Nephron progenitor cell (in vitro differentiated cells): Measurements from ENCODE around the gene BARX1.

Experiments used
- DNase-seq: peaks from one replicate; pipeline ENCODE4 v3.0.0; 2021
- H3K27ac Mint-ChIP-seq: 2 replicates; pipeline ENCODE4 v1.8.0; 2021; ENCODE audit warnings: mild to moderate bottlenecking, moderate library complexity, mixed read lengths
- H3K27me3 Mint-ChIP-seq: 2 replicates; pipeline ENCODE4 v1.8.0; 2021; ENCODE audit warnings: mild to moderate bottlenecking, low read depth, mixed read lengths; ENCODE audit not compliant: poor library complexity
- H3K36me3 Mint-ChIP-seq: 2 replicates; pipeline ENCODE4 v1.8.0; 2021; ENCODE audit warnings: low read depth, mixed read lengths
- H3K4me1 Mint-ChIP-seq: 2 replicates; pipeline ENCODE4 v1.8.0; 2021; ENCODE audit warnings: mixed read lengths
- H3K4me3 Mint-ChIP-seq: 2 replicates; pipeline ENCODE4 v1.8.0; 2021; ENCODE audit warnings: mild to moderate bottlenecking, moderate library complexity, mixed read lengths
- H3K9me3 Mint-ChIP-seq: 2 replicates; pipeline ENCODE4 v1.8.0; 2021; ENCODE audit warnings: mild to moderate bottlenecking, moderate library complexity, mixed read lengths
- CTCF ChIP-seq: fragments of 200-600 bp; sonication (generic); IDR thresholded peaks from 2 replicates; pipeline ENCODE4 v1.5.0; 2021; ENCODE audit warnings: antibody characterized with exemption

Gene BARX1

GRCh38 chr9:93994132-93994531 lies 39.0 kb upstream of the BARX1 start:
- TF ChIP-seq CTCF: no peak
- no peak for DNase-seq
- Mint-ChIP-seq H3K27me3 (peaks cover 26% of the 10 kb centered on the region), H3K4me3 (no peak overlapping the region), H3K9me3 (peaks cover 16% of the 10 kb centered on the region), H3K4me1 (peaks cover 10% of the 10 kb centered on the region), H3K36me3 (no peaks in the 10 kb centered on the region), H3K27ac (no peak overlapping the region)

- no peak for TF ChIP-seq CTCF
- Mint-ChIP-seq H3K4me1 (peaks cover 10% of the 10 kb centered on the region), H3K9me3 (peaks cover 25% of the 10 kb centered on the region), H3K27ac (no peak overlapping the region), H3K4me3 (no peak overlapping the region), H3K36me3 (no peaks in the 10 kb centered on the region), H3K27me3 (peaks cover 23% of the 10 kb centered on the region)
- no peak for DNase-seq
Measured at GRCh38 chr9:93992830-93993229, 37.7 kb upstream of the BARX1 start.

GRCh38 chr9:93990448-93990847 lies 35.3 kb upstream of the BARX1 start:
- H3K4me3 Mint-ChIP-seq: no peak overlapping the region

GRCh38 chr9:93988056-93988455 lies 32.9 kb upstream of the BARX1 start:
- H3K27me3 Mint-ChIP-seq: peaks cover 28% of the 10 kb centered on the region
- no peak overlapping the region for H3K4me3 Mint-ChIP-seq
- peaks cover 5% of the 10 kb centered on the region for H3K36me3 Mint-ChIP-seq
- no peak for TF ChIP-seq CTCF
- H3K27ac Mint-ChIP-seq: no peak overlapping the region
- H3K4me1 Mint-ChIP-seq: no peaks in the 10 kb centered on the region
- no peak for DNase-seq
- peaks cover 62% of the 10 kb centered on the region for H3K9me3 Mint-ChIP-seq

More at GRCh38 chr9:93990448-93990847, 35.3 kb upstream of the BARX1 start:
- peaks cover 5% of the 10 kb centered on the region for H3K36me3 Mint-ChIP-seq
- peaks cover 28% of the 10 kb centered on the region for H3K27me3 Mint-ChIP-seq
- no peak overlapping the region for H3K27ac Mint-ChIP-seq
- H3K9me3 Mint-ChIP-seq: peaks cover 46% of the 10 kb centered on the region
- TF ChIP-seq CTCF: no peak
- peaks cover 10% of the 10 kb centered on the region for H3K4me1 Mint-ChIP-seq
- no peak for DNase-seq

- H3K27ac Mint-ChIP-seq: no peak overlapping the region
- no peak overlapping the region for H3K4me3 Mint-ChIP-seq
- H3K9me3 Mint-ChIP-seq: peaks cover 60% of the 10 kb centered on the region
- peaks cover 20% of the 10 kb centered on the region for H3K27me3 Mint-ChIP-seq
- H3K4me1 Mint-ChIP-seq: no peaks in the 10 kb centered on the region
- no peak for TF ChIP-seq CTCF
- peaks cover 5% of the 10 kb centered on the region for H3K36me3 Mint-ChIP-seq
- DNase-seq: no peak
Measured at GRCh38 chr9:93984860-93985259, 29.7 kb upstream of the BARX1 start.

- H3K27me3 Mint-ChIP-seq: peaks cover 21% of the 10 kb centered on the region
- H3K4me1 Mint-ChIP-seq: no peaks in the 10 kb centered on the region
- H3K4me3 Mint-ChIP-seq: no peak overlapping the region
- no peak overlapping the region for H3K27ac Mint-ChIP-seq
- peaks cover 53% of the 10 kb centered on the region for H3K9me3 Mint-ChIP-seq
- no peak for DNase-seq
- TF ChIP-seq CTCF: no peak
- H3K36me3 Mint-ChIP-seq: peaks cover 5% of the 10 kb centered on the region
Measured at GRCh38 chr9:93983875-93984274, 28.7 kb upstream of the BARX1 start.
